Measurements from ENCODE around the gene CRMP1.

CRMP1 gene

DNA sequence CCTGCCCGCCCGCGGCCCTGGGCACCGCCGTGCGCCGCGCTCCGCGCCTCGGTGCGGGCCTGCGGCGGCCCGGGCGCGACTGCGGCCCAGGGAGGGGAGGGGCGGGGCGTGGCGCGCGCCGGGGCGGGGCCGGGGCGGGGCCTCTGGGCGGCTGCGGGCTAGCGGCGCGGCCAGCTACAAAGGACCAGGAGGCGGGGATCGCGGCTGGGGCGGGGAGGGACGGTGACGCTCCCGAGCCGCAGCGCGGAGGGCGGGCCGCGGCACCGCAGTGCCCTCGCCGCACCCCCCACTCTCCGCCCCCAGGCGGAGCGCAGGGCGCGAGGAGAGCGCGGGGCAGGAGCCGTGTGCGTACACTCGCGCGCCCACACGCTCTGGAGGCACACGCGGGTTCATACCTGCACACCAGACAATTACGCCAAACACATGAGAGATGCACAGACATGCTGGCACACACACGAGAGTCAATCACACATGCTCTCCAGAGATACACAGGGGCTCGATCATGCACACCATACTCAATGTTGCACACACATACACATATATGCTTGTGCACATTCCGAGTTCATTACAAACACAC is at the start of gene CRMP1:
CRMP1 (minus strand) TSS at position 83 of the 577 bp plus-strand sequence. CDS start 117 bp downstream, outside the sequence.
- peak; percentile 51 for DNase-seq

DNA sequence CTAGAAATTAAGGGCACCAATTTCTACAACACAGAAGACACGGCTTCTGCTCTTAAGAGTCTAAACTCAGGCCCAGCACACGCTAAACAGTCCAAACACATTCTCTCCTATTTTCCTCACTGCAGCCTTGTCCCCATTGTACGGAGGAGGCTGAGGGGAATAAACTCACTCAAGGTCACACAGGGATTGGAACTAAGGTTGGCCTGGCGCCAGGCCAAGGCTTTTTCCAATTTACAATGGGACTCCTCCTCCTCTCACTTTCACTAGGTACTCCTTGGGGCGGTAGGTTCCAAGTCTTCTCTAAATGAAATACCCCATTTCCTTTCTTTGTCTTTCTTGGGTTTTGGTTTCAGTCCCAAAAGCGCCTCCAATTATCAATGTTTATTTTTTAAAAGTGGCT is 48.7 kb upstream of the CRMP1 start:
- no peak for DNase-seq

DNA sequence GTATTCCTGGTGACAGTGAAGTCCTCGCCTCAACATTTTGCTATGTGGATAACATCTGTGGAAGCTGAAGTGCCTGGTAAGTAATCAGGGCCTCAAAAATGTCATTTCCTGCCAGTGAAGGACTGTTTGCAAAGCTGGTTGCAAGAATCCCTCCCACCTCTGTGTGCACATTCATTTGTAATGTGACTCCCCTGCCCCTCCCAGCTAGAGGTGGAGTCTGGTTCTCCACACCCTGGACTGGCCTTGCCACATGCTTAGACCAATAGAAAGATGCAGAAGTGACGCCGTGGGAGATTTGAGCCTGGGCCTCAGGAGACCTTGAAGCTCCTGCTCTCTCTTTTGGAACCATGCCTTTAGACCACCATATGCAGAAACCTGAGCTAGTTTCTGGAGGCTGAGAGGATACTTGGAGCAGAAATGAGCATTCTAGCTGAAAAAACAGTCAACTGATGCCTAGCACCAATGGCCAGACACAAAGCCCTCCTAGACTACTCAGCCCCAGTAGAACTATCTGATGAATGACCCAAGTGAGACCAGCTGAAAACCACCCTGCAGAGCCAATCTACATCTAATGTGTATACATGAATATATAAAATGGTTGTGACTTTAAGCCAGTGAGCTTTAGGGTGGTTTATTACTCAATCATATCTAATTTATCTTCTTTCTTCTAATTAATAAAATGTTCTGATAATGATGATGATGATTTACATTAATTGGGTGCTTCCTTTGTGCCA is 47.8 kb upstream of the CRMP1 start:
- DNase-seq: peak; percentile 79

DNA sequence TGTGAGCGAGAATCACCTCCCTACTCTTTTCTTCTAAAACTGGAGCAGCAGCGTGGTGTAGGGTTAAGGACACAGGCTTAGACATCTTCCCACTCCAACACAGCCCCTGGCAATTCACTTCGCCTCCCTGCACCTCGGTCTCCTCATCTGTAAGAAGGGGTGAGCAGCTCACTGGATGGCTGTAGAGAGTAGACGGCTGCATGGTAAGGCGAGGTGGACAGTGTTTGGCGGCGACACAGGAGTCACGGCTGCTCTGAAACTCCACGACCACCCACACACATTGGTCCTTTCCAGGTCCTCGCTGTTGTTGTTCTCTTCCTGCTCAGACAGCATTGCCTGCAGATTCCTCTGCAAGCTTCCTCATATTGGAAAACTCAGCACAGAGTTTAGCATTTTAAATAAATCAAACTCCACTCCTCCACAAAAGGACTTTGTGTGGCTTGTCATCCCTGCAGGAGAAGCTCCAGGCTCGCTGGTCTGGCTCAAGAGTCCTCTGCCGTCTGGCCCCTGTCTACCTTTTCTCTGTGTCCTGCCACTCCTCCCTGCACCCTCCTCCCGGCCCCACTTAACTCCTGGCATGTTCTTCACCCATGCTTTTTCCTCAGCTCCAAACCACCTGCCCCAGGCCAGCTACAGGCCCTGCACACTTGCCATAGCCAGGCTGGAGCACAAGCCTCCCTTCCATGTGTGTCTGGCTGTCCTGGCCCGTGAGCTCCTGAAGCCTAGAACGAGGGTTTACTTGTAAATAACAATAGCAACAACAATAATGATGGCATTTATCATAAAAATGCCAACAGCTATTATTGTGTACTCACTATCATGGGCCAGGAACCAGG is 41.3 kb upstream of the CRMP1 start:
- no peak for DNase-seq

DNA sequence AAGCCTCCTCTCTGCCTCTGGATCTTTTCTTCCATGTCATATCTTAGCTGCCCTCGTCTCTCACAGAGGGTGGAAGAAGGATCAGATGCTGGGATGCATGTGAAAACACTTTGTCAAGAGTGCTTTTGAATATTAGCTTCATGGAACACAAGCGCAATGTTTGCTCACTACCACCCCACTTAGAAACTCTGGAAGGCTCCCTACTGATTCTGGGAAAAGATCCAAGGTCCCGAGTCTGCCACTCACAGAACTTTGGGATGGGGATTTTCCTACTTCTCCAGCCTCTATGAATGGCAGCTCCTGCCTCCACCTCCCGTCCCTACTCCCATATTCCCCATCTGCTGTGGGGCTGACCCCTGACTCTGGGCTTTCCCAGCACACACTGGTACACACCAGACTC is 40.2 kb upstream of the CRMP1 start:
- DNase-seq: no peak

DNA sequence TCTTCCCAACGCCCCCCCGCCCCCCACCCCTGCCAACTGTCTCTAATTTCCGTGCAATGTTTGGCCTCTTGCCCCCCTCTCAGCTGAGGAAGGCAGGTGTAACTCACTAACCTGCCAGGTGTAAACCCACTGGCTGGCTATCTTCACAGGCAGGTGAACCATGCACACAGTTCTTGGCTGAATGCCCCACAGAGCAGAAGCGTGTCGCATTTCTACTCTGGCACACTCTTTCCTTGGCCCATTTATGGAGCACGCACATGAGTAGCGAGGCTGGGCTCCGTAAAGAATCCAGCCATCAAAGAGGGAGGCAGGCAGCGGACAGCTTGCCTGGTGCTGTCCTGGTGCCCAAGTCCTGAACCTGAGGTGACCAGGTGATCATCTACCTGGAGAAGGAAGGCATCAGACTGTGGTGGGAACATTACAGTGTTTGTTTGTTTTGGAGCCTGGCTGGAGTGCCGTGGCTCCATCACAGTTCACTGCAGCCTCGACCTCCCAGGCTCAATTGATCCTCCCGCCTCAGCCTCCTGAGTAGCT is 39.2 kb upstream of the CRMP1 start:
- DNase-seq: peak; percentile 61

DNA sequence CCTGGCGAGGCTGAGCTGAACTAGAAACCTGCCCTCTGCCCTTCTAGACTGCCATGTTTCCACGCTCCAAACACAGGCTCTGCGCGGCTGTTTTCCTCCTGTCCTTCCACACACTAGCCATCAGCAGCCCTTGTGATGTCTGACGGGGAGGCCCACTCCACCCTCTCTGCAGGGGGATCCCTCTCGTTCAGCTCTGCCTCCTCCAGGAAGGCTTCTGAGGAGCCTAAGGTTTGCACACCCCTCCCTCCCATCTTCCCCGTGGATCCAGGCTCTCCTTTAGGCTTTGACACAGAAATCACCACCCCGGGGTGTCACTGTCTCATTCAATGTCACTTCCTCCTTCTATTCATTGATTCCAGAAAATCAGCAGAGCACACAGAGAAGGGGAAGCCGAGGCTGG is 38.6 kb upstream of the CRMP1 start:
- DNase-seq: no peak

DNA sequence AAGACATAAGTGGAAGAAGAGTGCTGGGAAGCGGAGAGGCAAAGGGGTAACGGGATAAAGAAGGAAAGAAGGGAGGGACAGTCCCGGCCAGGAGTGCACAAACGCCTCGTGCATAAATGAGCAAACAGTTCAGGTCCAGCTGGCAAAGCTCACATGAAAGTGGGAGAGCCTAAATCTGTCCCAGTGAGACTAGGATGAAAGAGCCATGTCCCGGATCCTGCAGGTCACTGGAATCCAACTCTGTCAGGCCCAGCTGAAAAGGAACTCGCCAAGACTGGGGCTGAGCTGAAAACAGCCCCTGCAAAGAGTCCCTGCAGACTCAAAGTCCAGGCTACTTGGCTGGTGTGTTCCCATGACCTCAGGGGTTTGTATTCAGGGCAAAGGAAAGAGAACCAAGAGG is 38.0 kb upstream of the CRMP1 start:
- DNase-seq: no peak

DNA sequence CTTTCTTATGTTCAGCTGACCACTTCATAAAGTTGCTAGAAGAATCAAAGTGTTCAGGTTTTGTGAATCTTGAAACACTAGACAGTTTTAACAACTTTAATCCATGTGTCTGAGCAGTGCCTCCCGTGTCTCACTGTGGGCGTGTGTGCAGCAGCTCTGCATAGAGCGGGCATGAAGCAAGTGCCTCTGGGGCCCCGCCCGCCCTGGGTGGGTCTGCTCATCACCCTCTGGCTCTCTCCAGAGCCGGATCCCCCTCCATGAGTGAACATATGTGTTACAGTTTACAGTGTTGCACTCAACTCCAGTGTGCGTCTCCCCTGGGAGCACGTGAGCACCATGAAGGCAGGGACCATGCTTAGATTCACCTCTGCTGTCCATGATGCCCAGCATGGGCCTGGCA is 37.6 kb upstream of the CRMP1 start:
- no peak for DNase-seq

DNA sequence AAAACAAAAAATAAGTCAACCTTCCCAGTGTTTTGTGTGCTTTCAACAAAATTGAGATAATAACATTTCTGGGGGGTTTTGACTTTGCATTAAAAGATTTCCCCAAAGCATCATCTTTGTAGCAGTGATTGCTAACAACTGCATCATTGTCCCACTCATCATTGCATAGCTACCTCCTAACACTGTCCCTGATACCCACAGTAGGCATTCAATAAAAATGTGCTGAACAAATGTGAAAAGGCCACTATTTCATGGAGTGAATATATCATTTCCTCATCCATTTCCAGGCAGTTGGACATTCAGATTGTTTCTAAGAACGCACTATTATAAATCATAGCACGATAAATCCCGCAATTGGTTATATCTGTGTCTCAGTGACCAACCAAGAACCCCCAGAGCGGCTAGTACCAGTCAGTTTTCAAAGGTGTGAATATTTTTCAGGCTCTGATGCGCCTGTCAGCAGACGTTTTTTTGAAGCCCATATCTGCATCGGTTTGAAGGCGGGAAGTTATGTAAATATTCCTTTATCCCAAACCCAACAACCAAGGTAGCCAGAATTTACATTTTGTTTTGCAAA is 36.0 kb upstream of the CRMP1 start:
- DNase-seq: no peak

DNA sequence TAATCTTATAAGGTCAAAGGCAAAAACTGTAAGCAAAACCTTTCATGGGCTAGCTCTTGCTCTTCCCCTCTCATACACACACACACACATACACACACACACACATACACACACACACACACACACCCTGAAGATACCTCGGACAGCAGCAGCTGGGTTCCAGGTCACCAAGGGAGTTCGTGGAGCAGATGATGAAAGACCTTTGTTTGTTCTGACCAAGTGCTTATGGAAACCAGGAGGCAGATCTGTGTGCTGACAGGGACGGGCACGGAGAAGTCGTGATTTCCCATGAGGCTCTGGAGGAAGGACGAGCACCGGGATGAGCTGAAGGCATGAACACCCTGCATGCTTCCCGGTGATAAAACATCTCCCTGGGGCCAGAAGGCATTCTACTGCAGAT is 35.4 kb upstream of the CRMP1 start:
- DNase-seq: no peak

DNA sequence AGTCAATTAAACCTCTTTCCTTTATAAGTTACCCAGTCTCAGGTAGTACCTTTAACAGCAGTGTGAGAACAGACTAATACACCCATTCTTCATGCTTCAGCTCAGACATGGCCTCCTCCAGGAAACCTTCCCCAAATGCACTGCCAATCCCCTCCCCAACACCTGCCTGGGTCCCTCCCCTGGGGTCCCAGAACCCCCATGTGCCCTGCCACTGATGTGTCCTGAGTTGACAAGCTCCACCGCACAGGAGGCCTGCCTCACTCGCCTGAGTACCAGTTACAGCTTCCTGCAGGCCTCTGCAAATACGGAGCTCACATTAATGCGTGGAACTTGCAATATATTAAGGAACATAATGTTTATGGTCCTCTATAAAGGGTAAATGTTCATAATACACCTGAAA is 34.9 kb upstream of the CRMP1 start:
- no peak for DNase-seq

DNA sequence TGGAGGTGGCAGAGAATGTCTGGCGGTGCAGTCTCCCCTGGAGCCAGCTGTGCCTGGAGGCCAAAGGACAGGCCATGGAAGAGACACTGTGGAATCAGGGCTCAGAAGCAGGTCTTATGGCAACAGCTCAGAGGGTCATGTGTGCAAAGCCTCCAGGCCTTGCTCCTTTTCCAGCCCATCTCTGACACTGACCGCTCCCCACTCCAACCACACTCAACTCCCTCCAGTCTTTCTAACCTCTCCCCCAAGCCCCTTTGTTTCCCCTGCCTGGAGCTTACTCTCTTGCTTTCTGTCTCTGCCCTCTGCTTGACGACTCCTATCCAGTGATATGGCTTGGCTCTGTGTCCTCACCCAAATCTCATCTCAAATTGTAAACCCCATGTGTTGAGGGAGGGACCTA is 34.2 kb upstream of the CRMP1 start:
- no peak for DNase-seq

DNA sequence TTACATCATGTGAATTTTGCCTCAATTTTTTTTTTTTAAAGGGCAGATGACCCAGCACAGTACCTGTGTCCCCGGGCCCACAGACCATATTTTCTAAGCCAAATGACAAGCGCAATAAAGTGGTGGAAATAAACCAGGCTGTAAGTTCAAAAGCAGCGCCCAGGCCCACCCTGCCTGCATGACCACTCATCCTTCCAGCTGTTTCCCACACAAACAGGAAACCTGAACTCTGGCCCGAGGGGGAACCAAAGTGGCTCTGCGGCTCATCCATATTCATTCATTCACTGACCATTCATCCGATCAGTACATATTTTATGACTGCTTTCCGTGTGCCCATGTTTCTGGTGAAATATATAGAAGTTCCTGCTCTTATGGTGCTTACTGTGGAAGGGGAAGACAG is 33.7 kb upstream of the CRMP1 start:
- DNase-seq: no peak

DNA sequence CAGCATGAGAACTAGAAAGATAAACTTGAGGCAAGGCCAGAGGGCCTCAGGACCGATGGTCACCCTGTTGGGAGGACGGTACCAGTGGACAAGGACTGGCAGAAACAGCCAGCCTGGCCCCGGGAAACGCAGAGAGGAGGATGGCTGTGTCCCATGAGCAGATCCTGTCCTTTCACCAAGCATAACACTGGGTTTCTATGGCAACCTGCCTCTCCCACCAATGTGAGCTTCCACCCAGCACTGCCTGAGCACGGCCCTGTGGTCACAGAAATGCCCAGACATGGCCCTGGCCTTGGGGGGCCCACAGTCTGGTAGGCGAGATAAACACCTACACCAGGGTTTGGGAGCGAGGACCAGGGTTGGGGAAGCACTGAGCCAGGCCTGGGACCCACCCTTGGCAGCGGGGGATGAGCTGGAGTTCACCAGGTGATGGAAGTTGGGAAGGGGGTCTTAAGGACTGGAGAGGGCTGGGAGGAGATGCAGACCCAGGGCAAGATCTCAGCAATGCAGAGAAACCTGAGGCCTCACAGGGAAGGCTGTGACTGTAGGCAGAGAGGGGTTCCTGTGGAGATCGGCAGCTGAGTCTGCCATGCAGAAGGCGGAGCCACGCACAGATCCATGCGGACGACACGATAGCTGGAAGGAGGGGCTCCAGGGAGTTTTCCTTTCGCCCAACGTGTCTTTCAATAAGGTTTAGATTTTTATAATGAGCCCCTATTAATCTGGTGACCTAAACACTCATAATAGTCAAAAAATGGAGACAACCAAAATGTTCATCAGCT is 32.7 kb upstream of the CRMP1 start:
- no peak for DNase-seq

DNA sequence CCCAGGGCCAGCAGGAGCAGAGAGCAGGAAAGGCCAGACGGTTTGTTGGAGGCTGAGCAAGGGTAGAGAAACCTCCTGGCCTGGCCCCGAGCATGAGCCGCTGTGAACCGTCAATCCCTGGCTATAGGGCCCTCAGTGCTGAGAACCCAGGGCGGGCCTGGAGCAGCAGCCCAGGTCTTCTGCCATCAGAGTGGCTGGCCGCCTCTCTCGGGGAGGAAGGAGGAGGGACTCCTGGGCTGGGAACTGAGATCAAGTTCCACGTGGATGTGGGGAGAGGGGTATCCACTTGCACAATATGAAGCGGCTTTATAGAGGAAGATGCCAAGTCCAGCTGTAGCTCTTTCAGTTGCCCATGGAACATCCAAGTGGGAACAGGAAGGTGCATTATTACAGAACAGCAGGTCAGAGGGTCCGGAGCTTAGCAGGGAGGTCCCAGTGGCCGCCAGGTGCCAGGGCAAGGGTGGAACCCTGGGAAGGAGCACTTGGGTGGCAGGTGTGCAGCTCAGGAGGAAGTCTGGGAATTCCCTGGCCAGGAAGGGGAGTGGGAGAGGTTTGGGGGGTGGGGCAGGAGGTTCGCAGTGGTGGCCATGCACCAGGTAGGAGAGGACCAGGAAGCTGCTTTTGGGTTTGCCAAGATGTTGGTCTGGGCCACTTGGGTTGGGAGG is 31.7 kb upstream of the CRMP1 start:
- no peak for DNase-seq

DNA sequence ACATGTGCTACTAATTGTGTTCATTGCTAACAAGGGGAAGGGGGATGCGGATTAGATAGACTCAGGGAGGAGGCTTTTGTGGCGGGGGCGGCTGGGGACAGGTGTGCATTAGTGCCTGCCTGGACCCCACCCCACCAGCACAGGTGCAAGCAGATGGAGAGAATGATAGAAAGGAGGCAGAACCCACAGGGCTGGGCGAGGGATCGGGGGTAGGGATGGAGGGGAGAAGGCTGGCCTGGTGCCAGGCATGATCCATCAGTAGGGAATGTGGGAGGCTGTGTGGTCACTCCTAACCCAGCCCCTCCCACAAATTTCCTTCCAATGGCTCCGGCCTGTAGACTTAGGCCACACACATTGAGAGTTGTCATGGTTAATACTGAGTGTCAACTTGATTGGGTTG is 30.5 kb upstream of the CRMP1 start:
- no peak for DNase-seq

DNA sequence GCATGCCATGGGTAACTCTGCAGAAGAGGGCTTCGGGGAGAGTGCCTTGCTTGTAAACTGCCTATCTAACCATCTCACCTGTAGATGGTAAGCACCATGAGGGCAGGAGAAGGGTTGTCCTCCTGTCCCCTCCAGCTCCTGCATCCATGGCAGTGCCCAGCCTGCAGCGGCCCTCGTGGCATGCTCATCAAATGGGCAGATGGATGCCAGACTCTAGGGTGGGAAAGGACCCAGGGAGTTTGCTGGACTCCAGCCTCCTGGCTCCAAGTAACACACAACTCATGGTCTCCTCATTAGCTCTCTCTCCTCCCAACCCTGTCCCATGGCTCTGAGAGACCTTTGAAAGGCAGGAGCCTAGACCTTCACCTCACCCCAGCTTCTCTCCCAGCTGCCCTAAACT is 29.7 kb upstream of the CRMP1 start:
- no peak for DNase-seq

DNA sequence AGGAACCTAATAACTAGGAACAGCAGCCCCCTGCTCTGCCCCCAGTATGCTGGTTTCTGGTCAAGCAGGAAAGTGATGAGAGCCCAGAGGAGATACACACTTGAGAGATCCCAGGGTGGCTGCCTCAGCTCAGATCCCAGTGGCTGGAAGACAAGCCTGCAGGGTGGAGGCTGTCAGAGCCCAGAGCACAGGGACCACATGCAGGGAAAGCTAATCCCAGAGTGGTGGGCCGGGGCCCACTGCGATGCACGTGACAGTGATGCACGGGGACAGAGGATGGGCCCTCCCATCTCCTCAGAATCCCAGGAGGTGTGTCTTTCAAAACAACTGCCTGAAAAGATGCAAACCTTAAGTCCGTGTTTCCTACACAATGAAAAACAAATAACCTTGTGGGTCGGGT is 29.1 kb upstream of the CRMP1 start:
- DNase-seq: no peak

DNA sequence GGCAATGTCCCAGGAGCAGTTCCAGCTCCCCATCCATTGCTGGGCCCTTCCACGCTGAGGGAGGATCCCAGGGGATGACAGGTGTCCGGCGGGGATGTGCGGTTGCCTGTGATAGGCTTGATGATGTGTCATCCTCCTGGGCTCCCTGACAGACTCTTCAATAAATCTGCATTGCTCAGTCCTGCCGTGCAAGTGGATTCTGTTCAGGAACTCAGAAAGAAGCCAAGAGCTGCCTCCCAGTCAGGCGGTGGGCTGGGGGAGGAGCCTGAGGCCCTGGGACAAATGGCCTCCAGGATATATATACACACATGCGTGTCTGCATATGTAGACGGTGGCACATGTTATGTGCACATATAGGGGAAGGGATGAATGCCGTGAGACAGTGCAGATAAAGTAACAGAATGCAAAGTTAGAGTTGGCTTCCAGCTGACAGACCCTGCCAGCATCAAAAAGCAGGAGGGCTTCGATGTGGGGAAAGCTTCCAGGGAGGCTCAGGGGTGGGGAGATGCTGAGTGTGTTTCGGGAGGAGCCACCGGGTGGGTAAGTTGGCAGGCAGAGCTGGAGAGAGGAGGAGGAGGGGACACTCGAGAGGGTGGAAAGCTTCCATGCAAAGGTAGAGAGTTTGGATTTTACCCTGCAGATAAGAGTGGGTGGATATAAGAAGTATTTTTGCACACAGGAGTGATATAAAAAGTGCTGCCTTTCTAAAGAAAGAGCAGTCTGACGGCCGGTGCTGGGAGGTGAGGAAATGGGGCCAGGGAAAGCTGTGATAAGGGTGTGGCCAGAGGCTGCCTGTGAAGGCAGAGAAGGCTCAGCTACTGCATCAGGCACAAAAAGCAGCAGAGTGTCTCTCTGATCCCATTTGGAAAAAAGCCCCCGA is 28.5 kb upstream of the CRMP1 start:
- no peak for DNase-seq

DNA sequence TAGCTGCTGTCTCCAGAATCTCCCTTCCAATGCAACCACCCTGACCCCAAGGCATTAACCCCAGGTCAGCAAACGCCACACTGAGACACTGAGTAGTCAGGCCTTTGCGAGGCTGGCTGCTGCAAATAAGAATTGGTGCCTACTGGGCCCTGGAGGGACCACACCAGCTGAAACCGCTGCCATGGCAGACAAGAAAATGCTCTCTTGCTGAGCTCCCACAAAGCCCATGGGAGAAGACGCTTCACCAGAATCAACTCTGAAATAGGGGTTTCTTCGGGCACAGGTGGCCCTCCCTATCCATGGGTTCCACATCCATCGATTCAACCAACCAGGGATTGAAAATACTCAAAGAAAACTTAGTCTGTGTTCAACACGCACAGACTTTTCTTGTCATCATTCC is 26.7 kb upstream of the CRMP1 start:
- DNase-seq: no peak
